NCI-H2196 (cell line): Measurements from ENCODE around the gene PIP4K2A.

Experiments used
- DNase-seq: peaks from one replicate; lab custom pipeline; 2025; ENCODE audit not compliant: unreplicated experiment; lab: John Stamatoyannopoulos, UW

PIP4K2A gene

GRCh38 chr10:22669163-22669711 lies 45.1 kb downstream of the PIP4K2A start:
- DNase-seq: no peak

GRCh38 chr10:22667093-22667480 lies 47.3 kb downstream of the PIP4K2A start:
- DNase-seq: no peak

DNA sequence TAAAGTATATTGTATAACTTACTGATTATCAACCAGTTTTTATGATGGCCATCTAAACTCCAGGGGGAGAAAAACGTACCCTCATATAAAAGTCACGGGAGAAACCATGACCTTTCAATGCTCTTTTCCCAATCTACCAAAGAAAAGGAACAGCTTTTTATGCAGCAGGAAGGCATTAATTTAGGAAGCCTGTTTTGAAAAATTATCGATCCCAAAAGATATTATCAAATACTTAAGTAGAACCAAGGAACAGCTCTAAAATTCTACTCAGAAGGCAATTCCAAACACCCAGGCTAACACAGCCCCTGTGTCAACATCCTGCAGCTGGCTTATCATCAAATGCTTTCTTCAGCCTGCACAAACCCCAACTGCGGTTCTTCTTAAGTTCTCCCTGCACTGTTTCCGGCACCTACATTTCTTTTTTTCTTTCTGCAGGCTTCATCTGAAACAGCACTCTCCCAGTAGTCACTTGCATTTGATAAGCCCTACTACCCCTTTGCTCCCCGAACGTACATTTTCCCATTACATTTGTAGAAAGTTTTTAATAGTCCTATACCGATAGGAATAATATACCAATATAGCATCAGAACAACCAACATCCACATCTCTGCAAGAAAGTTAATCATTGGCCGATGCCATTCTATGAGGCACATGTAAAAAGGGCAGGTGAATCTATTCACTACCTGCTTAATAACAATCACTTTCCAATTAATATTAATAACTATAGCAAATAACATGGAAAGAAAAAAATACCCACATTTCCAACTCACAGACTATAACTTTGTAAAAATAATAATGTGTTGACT lies 47.9 kb downstream of the PIP4K2A start:
- DNase-seq: no peak

DNA sequence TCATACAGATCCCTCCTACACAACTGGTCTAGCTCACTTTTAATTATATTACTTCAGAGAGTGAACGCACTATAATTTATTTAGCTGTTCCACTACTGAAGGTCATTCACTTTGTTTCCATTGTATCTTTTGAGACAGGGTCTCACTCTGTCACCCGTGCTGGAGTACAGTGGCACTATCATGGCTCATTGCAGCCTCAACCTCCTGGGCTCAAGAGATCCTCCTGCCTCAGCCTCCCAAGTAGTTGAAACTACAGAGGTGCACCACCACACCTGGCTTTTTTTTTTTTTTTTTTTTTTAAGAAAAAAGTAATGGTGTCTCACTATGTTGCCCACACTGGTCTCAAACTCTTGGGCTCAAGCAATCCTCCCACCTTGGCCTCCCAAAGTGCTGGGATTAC lies 49.0 kb downstream of the PIP4K2A start:
- no peak for DNase-seq

- DNase-seq: no peak
These were observed 51.5 kb downstream of the PIP4K2A start for GRCh38 chr10:22662733-22663330.

DNA sequence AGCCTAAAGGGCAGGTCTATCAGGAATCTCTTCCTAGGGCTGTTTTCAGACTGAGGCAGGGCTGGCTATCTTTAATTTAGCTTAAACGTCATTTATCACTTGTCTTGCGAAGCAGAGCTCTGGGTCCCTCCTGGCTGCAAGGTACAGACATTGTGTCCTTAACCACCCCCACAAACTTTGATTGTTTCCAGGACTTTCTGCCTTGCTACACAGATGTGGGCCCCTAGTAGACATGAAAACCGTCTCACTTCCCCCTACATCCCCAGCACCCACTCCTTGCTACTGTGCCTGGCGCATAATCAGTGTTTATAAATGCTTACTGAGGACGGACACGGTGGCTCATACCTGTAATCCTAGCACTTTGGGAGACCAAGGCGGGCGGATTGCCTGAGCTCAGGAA lies 54.5 kb downstream of the PIP4K2A start:
- DNase-seq: no peak

- no peak for DNase-seq
These were observed 55.5 kb downstream of the PIP4K2A start for GRCh38 chr10:22658745-22659410.

DNA sequence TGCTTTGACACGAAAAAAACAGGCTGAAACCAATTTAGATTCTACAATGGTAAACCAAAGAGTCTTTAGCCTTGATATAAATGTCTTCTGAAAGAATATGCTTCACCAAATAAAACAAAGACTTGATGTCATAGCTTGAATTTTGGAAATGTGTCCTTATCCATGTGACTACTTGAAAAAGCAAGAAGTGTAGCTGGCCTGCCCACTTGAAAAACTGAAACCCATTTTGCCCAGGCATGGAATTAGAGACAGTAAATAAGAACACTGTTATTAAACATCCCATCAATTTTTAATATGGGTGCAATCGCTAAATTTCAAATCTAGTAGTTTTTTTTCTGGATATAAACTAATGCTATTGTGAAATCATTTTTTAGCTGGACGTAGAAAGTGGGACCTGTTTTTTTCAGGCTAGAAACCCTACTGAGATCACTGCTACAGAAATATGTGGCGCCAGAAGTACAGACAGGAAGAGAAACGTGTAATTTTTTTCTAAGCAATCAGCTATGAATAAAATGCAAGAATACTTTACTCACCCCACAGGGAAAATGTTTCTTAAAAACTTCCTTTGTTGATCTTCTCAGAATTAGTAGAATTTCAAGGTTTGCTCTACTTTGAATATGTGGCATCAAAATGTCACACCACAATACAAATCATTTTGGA lies 56.7 kb downstream of the PIP4K2A start:
- DNase-seq: no peak

DNA sequence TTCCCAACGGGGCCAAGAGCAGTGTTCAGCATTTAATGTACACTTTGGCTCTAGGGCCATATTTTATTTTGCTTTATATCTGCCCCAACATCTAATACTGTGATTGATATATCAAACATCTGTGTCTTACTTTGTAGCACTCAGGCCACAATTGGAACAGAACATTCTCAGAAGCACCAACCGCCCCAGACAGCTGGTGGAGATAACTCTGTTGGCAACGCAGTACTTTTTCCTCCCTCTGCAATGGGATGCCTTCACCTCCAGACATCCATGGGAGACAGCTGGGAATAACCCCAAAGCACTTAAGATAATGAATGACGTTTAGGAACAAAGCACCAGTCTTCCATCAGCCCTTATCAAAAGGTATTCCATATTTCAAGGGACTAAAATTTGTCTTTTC lies 57.4 kb downstream of the PIP4K2A start:
- no peak for DNase-seq

DNA sequence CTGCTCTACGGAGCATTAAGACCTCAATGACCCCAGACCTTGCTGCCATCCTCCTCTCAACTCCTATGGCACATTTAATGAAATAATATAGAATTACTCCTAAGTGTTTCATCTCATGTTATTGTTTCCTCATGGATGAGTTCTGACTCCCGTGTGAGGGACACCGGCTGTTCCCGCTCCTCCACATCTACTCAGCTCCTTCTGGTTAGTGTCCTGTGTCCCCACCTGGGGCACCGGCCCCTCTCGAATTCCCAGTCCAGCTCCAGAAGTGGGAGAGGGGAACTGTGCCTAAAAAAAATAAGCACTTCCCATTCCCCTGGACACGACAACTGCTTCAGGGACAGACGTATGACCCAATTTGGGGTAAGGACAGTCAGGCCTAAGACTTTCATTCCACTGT lies 58.3 kb downstream of the PIP4K2A start:
- no peak for DNase-seq

DNA sequence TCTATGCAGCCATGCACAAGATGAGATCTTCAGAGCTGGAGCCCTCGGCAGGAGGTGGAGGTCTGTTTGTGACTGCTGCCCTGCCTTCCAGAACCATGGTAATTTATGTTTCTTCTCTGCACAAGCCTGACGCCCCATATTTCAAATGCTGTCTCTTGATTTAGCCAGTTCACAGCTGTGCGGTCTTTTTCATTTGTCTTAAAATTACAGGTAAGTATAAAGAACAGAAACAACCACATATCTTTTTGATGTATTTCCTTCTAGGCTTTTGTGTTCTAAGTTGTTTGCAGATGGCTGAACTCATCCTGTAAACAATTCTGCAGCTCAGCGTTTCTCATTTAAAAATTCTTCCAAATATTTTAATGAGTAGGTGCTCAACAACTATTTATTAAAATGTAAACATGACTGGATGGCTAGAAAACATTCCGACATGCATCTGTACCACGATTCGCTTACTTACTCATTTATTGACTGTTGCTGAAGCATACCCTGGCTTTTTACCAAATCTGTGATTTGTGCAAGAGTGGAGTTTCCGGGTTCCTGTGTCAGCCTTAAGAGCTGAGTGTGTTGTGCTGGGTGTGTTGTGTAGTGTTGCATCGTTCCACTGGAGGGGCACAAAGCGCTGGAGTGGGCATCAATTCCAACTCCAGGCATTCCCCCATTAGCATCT lies 58.9 kb downstream of the PIP4K2A start:
- no peak for DNase-seq

- no peak for DNase-seq
These were observed 61.3 kb downstream of the PIP4K2A start for GRCh38 chr10:22652988-22653481.

DNA sequence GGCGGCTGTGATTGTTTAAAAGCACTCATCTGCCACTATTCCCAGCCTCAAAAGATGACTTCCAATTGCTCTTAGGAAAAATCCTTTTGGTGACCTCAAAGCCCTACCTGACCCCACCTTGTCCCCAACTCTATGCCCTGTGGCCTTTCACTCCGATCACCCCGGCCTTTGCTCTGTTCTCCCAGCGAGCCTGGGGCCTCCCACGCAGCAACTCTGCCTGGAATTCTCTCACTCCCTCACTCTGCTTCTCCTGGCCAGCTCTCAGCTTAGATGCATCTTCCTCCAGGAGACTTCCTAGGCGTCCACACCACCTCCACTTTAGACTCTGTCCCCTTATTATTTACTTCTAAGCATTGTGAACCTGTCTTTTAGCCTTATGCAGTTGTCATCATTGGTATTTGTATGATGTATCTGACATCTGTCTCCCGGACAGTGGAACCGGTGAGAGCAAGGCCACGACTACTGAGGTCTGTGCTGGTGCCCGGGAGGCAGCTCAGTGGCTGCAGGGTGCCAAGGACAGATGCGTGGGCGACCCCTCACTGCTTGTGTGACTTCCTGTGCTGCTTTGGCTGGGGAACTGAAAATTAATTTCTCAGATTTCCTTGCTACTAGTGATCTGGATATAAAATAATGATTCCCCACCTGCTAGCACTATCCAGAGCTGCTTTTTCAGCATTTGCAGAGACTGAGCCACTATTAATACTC lies 63.0 kb downstream of the PIP4K2A start:
- DNase-seq: no peak

DNA sequence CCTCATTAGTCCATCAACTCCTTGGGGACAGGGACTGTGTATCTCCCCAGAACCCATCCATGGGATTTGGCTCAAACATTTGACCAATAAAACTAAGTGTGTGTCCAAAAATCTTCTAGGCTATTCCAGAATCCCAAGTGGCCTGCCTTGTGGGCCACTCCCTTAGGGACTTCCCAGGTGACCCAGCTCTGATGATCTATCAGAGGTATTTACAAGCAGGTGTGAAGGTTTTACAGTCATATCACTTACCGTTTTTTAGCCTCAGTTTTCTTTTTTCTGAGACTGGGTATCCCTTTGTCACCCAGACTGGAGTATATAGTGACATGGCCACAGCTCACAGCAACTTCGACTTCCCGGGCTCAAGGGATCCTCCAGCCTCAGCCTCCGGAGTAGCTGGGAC lies 64.4 kb downstream of the PIP4K2A start:
- no peak for DNase-seq

- no peak for DNase-seq
These were observed 65.0 kb downstream of the PIP4K2A start for GRCh38 chr10:22649390-22649841.

GRCh38 chr10:22648547-22648961 lies 65.8 kb downstream of the PIP4K2A start:
- DNase-seq: no peak

DNA sequence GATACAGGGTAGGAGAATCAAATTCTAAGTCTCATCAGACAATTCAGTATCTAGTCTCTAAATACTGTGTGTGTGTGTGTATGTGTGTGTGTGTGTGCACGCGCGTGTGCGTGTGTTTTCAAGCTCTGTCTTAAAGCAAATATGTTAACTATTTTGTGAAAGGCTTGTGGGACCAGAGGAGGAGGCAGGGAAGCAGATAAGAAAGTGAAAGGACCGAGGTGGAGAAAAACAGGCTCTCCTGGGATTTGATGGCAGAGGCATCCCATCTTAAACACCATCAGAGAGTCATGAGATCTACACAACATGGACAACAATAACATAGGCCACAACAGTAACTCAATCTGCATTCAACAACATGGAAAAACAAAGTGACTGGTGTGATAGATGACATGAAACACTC lies 67.1 kb downstream of the PIP4K2A start:
- no peak for DNase-seq

DNA sequence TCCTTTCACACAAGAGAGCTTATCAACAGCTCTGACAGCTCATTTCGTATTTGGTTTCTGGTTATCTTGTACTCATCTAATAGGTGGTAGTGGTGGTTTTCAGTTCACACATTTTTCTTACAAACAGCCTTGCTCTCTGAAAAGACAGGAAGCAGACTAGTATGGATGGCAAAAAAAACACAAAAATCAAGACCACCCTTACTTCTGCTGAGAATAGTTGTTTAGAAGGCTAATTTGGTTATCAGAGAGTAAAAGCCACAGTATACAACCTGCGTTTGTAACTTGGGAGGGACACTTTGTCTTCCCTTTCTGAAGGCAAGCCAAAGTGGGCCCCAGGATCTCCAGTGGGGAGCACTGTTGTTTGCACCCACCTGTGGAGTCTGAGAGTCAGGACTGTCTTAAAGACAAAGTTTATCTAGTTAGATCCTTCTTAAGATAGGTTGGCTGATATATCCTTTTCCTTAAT lies 68.0 kb downstream of the PIP4K2A start:
- DNase-seq: no peak

- no peak for DNase-seq
These were observed 70.2 kb downstream of the PIP4K2A start for GRCh38 chr10:22644222-22644621.

DNA sequence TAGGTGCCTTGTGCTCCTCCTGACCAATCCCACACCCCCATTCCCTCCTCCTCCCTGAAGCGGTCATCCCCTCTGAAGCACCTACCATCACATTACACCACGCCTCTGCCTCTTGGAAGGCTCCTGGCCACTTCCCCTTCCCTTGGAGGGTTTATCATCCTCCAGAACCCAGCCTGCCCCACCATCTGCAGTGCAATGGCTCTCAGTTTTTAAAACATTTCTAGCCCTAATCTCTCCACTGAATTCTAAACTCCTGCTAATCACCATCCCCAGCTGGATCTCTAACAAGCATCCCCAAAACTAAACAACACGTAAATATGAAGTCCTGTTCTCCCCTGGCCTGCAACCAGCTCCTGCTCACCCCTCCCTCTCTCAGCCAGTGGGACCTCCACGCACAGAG lies 70.6 kb downstream of the PIP4K2A start:
- no peak for DNase-seq
